Peyer's patch (tissue), 4 donors: Measurements from ENCODE around the gene SURF4.

Experiments
- CTCF ChIP-seq, 6 experiments: fragments of 450-650 bp in 4 of 6; fragments of 200-600 bp in 2 of 6; sonication (generic) in 1 of 6; IDR thresholded peaks; one replicate each; pipeline ENCODE4 v1.5.1; 2017 to 2019; ENCODE audit warnings: antibody characterized with exemption in 6 of 6, mild to moderate bottlenecking in 3 of 6, moderate library complexity in 1 of 6
- POLR2A ChIP-seq, 2 donors: fragments of 450-650 bp; IDR thresholded peaks; one replicate each; pipeline ENCODE4 v1.5.1; 2017; ENCODE audit warnings: antibody characterized with exemption in 2 of 2, mild to moderate bottlenecking in 2 of 2, moderate library complexity in 2 of 2

DNA sequence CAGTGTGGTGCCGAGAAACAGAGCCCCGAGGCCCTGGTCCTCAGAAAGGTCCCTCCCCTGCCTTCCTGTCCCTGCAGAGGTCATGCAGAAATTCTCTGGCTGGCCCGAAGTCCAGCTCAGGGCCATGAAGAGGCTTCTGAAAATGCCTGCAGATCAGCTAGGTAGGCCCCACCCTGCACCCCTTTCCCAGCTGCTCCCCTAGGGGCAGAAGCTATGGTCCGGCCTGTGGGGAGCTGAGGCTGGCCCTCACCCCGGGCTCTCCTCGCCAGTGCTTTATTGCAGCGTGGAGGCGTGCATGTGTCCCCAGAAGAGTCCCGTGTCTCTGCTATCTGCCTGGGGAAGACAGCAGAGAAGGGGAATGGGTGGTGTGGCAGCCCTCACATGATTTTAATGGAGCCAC lies 22.0 kb upstream of the SURF4 start:
- TF ChIP-seq CTCF (IDR thresholded peaks at IDR 0.05) (no peak), POLR2A (IDR thresholded peaks at IDR 0.05) (no peak)
